GM19455 (cell line): ENCODE data around the gene SEC24B.
"Not testable (repeated sequence)": the region's sequence is repeated elsewhere in the genome, so short reads cannot be mapped to it uniquely, and the experiment has no call there.

ENCODE experiments used
- ATAC-seq: cut with Tn5 transposase; IDR thresholded peaks from one replicate; pipeline ENCODE4 v1.9.1; 2021; ENCODE audit not compliant: unreplicated experiment

SEC24B gene

GRCh38 chr4:109574931-109575804 is 141.6 kb downstream of the SEC24B start:
- no peak for ATAC-seq

- ATAC-seq, result no peak
Measured at GRCh38 chr4:109576462-109576861, 142.8 kb downstream of the SEC24B start.

- ATAC-seq, result no peak
Measured at GRCh38 chr4:109578846-109579245, 145.2 kb downstream of the SEC24B start.

GRCh38 chr4:109579997-109580396 is 146.4 kb downstream of the SEC24B start:
- ATAC-seq, result not testable (repeated sequence)

GRCh38 chr4:109588176-109588575 is 154.6 kb downstream of the SEC24B start:
- ATAC-seq, result peak; percentile 98

- no peak for ATAC-seq
Measured at GRCh38 chr4:109589119-109589518, 155.5 kb downstream of the SEC24B start.

GRCh38 chr4:109589605-109590004 is 156.0 kb downstream of the SEC24B start:
- ATAC-seq, result no peak
